Fibroblast of villous mesenchyme (primary cell): Measurements from ENCODE around the gene PFKM. TPM values are rescaled to one million over a fixed set of nuclear protein-coding genes. Genes with fewer than 3 reads are reported as not detected.

ENCODE experiments used
- DNase-seq: peaks from one replicate; pipeline ENCODE4 v3.0.0-alpha.2; 2010; ENCODE audit warnings: low read depth
- H3K4me3 ChIP-seq: 2 replicates; pipeline ENCODE4 v1.5.1; 2011; ENCODE audit warnings: low read depth, mild to moderate bottlenecking, low read length
- total RNA-seq: library from RNA; depleted of rRNA; stranded (reverse); fragments of >200 nt; gene quantifications from 2 replicates; pipeline ENCODE4 v1.2.3, GENCODE V29; 2012
- TF ChIP-seq, protein P1 (sequence below): IDR thresholded peaks from 2 replicates; pipeline ENCODE4 v1.5.1; 2012; ENCODE audit warnings: low read depth, mild to moderate bottlenecking, low read length; ENCODE audit not compliant: insufficient read depth

PFKM gene
- total RNA-seq, 1 donor: 83.8 TPM

DNA sequence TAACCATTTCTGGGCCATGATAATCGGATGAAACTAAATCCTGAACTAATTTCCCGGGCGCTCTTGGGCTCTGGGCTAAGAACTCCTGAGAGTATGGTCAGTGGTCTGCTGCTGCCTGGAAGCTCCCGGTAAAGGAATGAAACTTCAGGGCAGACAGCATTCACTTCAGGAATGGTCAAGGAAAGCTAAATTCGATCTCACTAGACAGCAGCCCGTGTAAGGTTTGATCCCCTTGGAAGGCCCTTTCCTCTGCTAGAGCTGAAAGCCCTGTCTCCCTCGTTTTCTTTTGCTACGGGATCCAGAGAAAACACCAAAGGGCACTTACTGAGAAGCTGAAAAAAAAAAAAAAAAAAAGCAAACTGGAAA is 37.5 kb downstream of the PFKM start:
- TF ChIP-seq, protein P1, sequence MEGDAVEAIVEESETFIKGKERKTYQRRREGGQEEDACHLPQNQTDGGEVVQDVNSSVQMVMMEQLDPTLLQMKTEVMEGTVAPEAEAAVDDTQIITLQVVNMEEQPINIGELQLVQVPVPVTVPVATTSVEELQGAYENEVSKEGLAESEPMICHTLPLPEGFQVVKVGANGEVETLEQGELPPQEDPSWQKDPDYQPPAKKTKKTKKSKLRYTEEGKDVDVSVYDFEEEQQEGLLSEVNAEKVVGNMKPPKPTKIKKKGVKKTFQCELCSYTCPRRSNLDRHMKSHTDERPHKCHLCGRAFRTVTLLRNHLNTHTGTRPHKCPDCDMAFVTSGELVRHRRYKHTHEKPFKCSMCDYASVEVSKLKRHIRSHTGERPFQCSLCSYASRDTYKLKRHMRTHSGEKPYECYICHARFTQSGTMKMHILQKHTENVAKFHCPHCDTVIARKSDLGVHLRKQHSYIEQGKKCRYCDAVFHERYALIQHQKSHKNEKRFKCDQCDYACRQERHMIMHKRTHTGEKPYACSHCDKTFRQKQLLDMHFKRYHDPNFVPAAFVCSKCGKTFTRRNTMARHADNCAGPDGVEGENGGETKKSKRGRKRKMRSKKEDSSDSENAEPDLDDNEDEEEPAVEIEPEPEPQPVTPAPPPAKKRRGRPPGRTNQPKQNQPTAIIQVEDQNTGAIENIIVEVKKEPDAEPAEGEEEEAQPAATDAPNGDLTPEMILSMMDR: no peak
- peak overlapping the region; percentile 92 for H3K4me3 ChIP-seq
- DNase-seq: no peak

DNA sequence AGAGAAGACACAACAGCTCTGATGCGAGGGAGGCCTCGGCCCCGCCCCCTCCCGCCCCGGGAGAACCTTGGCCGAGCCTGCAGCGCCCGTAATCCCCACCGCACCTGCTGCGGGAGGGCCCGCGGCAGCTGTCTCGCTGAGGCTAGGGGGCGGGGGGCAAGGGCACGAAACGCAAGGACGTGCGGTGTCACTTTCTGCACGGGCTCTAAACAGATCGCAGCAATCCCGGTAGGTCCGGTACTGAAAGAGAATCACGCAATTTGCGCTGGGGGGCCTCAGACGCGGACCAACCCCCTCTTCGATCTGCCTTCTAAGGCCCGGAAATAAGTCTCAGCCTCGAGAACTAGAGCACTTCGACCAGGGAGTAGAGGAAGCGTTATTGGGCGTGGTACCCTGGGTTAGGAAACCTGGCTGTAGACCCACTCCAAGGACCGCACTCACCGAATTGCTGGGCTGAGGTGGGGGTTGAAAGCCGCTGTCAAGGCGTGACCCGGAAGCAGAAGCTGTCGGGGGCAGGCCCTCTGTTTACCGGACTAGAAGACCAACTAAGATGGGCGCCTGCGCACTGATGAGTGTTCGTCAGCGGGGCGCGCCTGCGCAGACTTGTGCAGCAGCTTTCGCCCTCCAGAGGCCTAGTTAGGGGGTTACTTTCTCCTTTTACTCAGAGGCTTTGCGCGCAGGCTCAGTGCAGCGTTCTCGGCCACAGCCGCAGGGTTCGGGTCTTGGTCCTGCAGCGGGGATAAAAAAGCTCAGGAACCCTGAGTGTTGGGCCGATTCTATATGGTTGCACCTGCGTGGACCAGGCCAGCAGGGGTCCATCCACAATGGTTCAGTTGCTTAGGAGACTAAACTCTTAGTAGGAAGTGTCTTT is 38.1 kb downstream of the PFKM start, which contains the start of gene ASB8:
TSS of gene ASB8 (minus strand) at position 498 of the 871 bp plus-strand sequence. CDS start 4,019 bp downstream, outside the sequence.
- DNase-seq: peak; percentile 98

GRCh38 chr12:48157889-48158370 is 38.8 kb downstream of the PFKM start:
- DNase-seq: no peak
- TF ChIP-seq, protein P1: no peak
- H3K4me3 ChIP-seq: peak overlapping the region; percentile 92

More for the DNA sequence above, 38.1 kb downstream of the PFKM start, which contains the start of gene ASB8:
- peak within 1 kb of the TSS; percentile 92 for H3K4me3 ChIP-seq
- TF ChIP-seq, protein P1: peak; percentile 49

- no peak overlapping the region for H3K4me3 ChIP-seq
- DNase-seq: no peak
- TF ChIP-seq, protein P1: no peak
Measured at GRCh38 chr12:48160046-48160445, 40.9 kb downstream of the PFKM start.

GRCh38 chr12:48160807-48161206 is 41.6 kb downstream of the PFKM start:
- H3K4me3 ChIP-seq: no peak overlapping the region
- no peak for DNase-seq
- TF ChIP-seq, protein P1: no peak

DNA sequence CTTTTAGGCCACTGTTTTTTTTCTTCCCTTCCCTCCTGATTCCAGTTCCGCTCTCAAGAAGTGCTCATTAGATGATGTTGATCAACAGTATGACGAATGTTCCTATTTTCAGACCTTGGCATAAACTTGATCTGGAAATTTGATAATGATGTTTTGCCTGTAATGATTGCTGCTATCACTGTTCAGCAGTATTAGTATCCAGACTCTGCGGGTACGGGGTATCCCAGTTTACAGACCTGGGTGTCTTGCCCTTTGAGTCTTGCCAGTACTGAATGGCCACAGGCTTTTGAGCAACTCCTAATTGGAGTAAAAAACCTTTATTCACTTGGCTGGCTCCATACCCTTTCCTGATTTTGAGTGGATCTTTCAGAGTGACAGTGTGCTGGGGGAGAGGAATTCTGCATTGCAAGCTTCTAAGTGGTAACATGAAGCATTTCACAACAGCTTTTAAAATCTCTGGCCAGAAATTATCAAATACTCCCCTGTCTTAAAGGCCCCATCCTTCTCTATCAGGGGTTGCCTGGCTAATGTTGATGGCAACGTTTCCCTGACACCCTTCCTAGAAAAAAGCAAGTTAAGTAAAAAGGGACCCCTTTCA is 44.1 kb downstream of the PFKM start:
- TF ChIP-seq, protein P1: no peak
- H3K4me3 ChIP-seq: no peak overlapping the region
- no peak for DNase-seq
